GM18870 (cell line): Measurements from ENCODE around the gene IWS1.
"Not testable (repeated sequence)": the region's sequence is repeated elsewhere in the genome, so short reads cannot be mapped to it uniquely, and the experiment has no call there.

Source experiments
- ATAC-seq: cut with Tn5 transposase; IDR thresholded peaks from one replicate; pipeline ENCODE4 v1.9.1; 2021; ENCODE audit warnings: moderate library complexity; ENCODE audit not compliant: unreplicated experiment

Gene IWS1

GRCh38 chr2:127463155-127463991 lies 62.9 kb downstream of the IWS1 start:
- no peak for ATAC-seq

GRCh38 chr2:127462461-127462860 lies 63.8 kb downstream of the IWS1 start:
- no peak for ATAC-seq

- ATAC-seq, result no peak
Measured at GRCh38 chr2:127456960-127457359, 69.3 kb downstream of the IWS1 start.

GRCh38 chr2:127455566-127456493 lies 70.5 kb downstream of the IWS1 start:
- no peak for ATAC-seq

- ATAC-seq, result no peak
Measured at GRCh38 chr2:127454595-127455565, 71.4 kb downstream of the IWS1 start.

- no peak for ATAC-seq
Measured at GRCh38 chr2:127453392-127454171, 72.7 kb downstream of the IWS1 start.

- ATAC-seq, result no peak
Measured at GRCh38 chr2:127453013-127453391, 73.3 kb downstream of the IWS1 start.

- ATAC-seq, result not testable (repeated sequence)
Measured at GRCh38 chr2:127452423-127452822, 73.9 kb downstream of the IWS1 start.

GRCh38 chr2:127451981-127452380 lies 74.3 kb downstream of the IWS1 start:
- ATAC-seq, result no peak

GRCh38 chr2:127449898-127450297 lies 76.4 kb downstream of the IWS1 start:
- no peak for ATAC-seq

GRCh38 chr2:127449414-127449813 lies 76.9 kb downstream of the IWS1 start:
- ATAC-seq, result no peak

GRCh38 chr2:127448526-127448925 lies 77.8 kb downstream of the IWS1 start:
- ATAC-seq, result no peak

- no peak for ATAC-seq
Measured at GRCh38 chr2:127439343-127439742, 86.9 kb downstream of the IWS1 start.

GRCh38 chr2:127437781-127438726 lies 88.2 kb downstream of the IWS1 start:
- ATAC-seq, result no peak

- no peak for ATAC-seq
Measured at GRCh38 chr2:127437056-127437455, 89.2 kb downstream of the IWS1 start.

- ATAC-seq, result no peak
Measured at GRCh38 chr2:127434515-127434914, 91.8 kb downstream of the IWS1 start.

- no peak for ATAC-seq
Measured at GRCh38 chr2:127431408-127432023, 94.8 kb downstream of the IWS1 start.
